Measurements from ENCODE around the gene SPPL2B.

DNA sequence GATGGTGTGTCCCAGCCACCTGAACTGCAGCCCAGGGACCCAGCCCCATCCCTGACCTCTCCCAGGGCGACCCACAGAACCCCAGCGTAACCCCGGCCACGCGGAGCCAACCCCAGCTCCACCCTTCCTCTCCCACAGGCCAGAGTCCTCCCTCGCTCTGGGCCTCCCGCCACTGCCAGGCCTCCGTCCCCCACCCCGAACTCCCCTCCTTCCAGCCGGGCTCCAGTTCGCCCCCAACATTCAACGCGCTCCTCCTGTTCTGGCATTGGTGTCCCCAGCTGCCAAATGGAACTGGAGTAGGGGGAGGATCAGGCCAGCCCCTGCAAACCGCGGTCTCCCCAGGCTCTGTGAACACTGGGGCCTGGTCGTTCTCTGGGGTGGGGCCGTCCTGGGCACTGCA is 28.0 kb upstream of the SPPL2B start:
- TF ChIP-seq EGR1 (IDR thresholded peaks at IDR 0.05) = no peak
- TF ChIP-seq RAD21 (IDR thresholded peaks at IDR 0.05; ENCODE audit: low read depth) = no peak
- TF ChIP-seq CEBPB (IDR thresholded peaks at IDR 0.05) = no peak
- no peak for TF ChIP-seq YY1 (IDR thresholded peaks at IDR 0.05; ENCODE audit: low read depth)
- TF ChIP-seq TEAD4 (IDR thresholded peaks at IDR 0.05) = no peak
- TF ChIP-seq, protein P1, sequence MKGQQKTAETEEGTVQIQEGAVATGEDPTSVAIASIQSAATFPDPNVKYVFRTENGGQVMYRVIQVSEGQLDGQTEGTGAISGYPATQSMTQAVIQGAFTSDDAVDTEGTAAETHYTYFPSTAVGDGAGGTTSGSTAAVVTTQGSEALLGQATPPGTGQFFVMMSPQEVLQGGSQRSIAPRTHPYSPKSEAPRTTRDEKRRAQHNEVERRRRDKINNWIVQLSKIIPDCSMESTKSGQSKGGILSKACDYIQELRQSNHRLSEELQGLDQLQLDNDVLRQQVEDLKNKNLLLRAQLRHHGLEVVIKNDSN (IDR thresholded peaks at IDR 0.05) = no peak
- no peak for TF ChIP-seq NFIC (IDR thresholded peaks at IDR 0.05)
- TF ChIP-seq, protein P2, sequence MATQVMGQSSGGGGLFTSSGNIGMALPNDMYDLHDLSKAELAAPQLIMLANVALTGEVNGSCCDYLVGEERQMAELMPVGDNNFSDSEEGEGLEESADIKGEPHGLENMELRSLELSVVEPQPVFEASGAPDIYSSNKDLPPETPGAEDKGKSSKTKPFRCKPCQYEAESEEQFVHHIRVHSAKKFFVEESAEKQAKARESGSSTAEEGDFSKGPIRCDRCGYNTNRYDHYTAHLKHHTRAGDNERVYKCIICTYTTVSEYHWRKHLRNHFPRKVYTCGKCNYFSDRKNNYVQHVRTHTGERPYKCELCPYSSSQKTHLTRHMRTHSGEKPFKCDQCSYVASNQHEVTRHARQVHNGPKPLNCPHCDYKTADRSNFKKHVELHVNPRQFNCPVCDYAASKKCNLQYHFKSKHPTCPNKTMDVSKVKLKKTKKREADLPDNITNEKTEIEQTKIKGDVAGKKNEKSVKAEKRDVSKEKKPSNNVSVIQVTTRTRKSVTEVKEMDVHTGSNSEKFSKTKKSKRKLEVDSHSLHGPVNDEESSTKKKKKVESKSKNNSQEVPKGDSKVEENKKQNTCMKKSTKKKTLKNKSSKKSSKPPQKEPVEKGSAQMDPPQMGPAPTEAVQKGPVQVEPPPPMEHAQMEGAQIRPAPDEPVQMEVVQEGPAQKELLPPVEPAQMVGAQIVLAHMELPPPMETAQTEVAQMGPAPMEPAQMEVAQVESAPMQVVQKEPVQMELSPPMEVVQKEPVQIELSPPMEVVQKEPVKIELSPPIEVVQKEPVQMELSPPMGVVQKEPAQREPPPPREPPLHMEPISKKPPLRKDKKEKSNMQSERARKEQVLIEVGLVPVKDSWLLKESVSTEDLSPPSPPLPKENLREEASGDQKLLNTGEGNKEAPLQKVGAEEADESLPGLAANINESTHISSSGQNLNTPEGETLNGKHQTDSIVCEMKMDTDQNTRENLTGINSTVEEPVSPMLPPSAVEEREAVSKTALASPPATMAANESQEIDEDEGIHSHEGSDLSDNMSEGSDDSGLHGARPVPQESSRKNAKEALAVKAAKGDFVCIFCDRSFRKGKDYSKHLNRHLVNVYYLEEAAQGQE (IDR thresholded peaks at IDR 0.05; ENCODE audit: low read depth) = no peak
- no peak for TF ChIP-seq EP300 (IDR thresholded peaks at IDR 0.05; ENCODE audit: borderline replicate concordance)
- TF ChIP-seq, protein P3, sequence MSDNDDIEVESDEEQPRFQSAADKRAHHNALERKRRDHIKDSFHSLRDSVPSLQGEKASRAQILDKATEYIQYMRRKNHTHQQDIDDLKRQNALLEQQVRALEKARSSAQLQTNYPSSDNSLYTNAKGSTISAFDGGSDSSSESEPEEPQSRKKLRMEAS (IDR thresholded peaks at IDR 0.05) = no peak
- no peak for TF ChIP-seq TAF1 (IDR thresholded peaks at IDR 0.05; ENCODE audit: low read depth)
- TF ChIP-seq ZBTB7A (IDR thresholded peaks at IDR 0.05; ENCODE audit: low read depth) = no peak
- TF ChIP-seq CREB1 (IDR thresholded peaks at IDR 0.05; ENCODE audit: low read depth) = no peak
